ENCODE measurements around the gene CHST3. TPM values are rescaled to one million over a fixed set of nuclear protein-coding genes. Genes with fewer than 3 reads are reported as not detected.

Gene CHST3
- total RNA-seq, 3 donors from 2014 or later: 20.2 to 34.5 (median 25.6) TPM

GRCh38 chr10:72000073-72001032 lies 36.2 kb downstream of the CHST3 start:
- DNase-seq (ENCODE audit: low spot score in 2 of 2): no peak
- Histone ChIP-seq H3K27me3 (no peaks in the 10 kb centered on the region), H3K36me3 (no peaks in the 10 kb centered on the region), H3K4me3 (no peak overlapping the region), H3K9me3 (no peaks in the 10 kb centered on the region), H3K4me1 (peaks cover 6 to 36% of the 10 kb centered on the region in 2 donors), H3K27ac (peak overlapping the region; percentile 73 to 89)
- no peak for TF ChIP-seq POLR2A (IDR thresholded peaks at IDR 0.05)
- no peak for TF ChIP-seq CTCF (IDR thresholded peaks at IDR 0.05)
- TF ChIP-seq POLR2AphosphoS5 (IDR thresholded peaks at IDR 0.05): no peak
- intact Hi-C loops (cut with DNase I; ENCODE audit: low total_unique reads): no loop called here

- H3K9me3 ChIP-seq: no peaks in the 10 kb centered on the region
- intact Hi-C loops (cut with DNase I; ENCODE audit: low total_unique reads): no loop called here
- no peaks in the 10 kb centered on the region for H3K27me3 ChIP-seq
- TF ChIP-seq POLR2AphosphoS5 (IDR thresholded peaks at IDR 0.05) (no peak), POLR2A (IDR thresholded peaks at IDR 0.05) (no peak), CTCF (IDR thresholded peaks at IDR 0.05) (no peak)
- peaks cover 6 to 31% of the 10 kb centered on the region in 2 donors for H3K4me1 ChIP-seq
- no peak overlapping the region for H3K4me3 ChIP-seq
- no peaks in the 10 kb centered on the region for H3K36me3 ChIP-seq
- no peak for DNase-seq (ENCODE audit: low spot score in 2 of 2)
- H3K27ac ChIP-seq: peak overlapping the region; percentile 73 to 89
These were observed 36.8 kb downstream of the CHST3 start for GRCh38 chr10:72001033-72001395.

- H3K27ac ChIP-seq: peak overlapping the region; percentile 40 to 55
- H3K4me3 ChIP-seq: no peak overlapping the region
- no peaks in the 10 kb centered on the region for H3K27me3 ChIP-seq
- DNase-seq (ENCODE audit: low spot score in 2 of 2): no peak
- no peaks in the 10 kb centered on the region for H3K36me3 ChIP-seq
- H3K4me1 ChIP-seq: peaks cover 6 to 31% of the 10 kb centered on the region in 2 donors
- no peaks in the 10 kb centered on the region for H3K9me3 ChIP-seq
- intact Hi-C loops (cut with DNase I; ENCODE audit: low total_unique reads): no loop called here
- no peak for TF ChIP-seq CTCF (IDR thresholded peaks at IDR 0.05)
- TF ChIP-seq POLR2A (IDR thresholded peaks at IDR 0.05): no peak
- TF ChIP-seq POLR2AphosphoS5 (IDR thresholded peaks at IDR 0.05): no peak
These were observed 38.4 kb downstream of the CHST3 start for GRCh38 chr10:72002354-72003295.

GRCh38 chr10:72006026-72006425 lies 41.8 kb downstream of the CHST3 start:
- Histone ChIP-seq H3K4me1 (peaks cover 19 to 27% of the 10 kb centered on the region in 2 donors), H3K27ac (peak overlapping the region in 1 of 2 donors; percentile 99)
- intact Hi-C loops (cut with DNase I; ENCODE audit: low total_unique reads): no loop called here

More at GRCh38 chr10:72006026-72006425, 41.8 kb downstream of the CHST3 start:
- TF ChIP-seq POLR2AphosphoS5 (IDR thresholded peaks at IDR 0.05) (no peak), CTCF (IDR thresholded peaks at IDR 0.05) (no peak), POLR2A (IDR thresholded peaks at IDR 0.05) (no peak)
- no peaks in the 10 kb centered on the region for H3K36me3 ChIP-seq
- no peaks in the 10 kb centered on the region for H3K9me3 ChIP-seq
- H3K27me3 ChIP-seq: no peaks in the 10 kb centered on the region
- no peak for DNase-seq (ENCODE audit: low spot score in 2 of 2)
- no peak overlapping the region for H3K4me3 ChIP-seq

All from breast epithelium (tissue), 4 donors.